Measurements from ENCODE around the gene GOLIM4.
"Not testable (repeated sequence)": the region's sequence is repeated elsewhere in the genome, so short reads cannot be mapped to it uniquely, and the experiment has no call there.

GOLIM4 gene

GRCh38 chr3:168061332-168061996 is 34.3 kb downstream of the GOLIM4 start:
- Histone ChIP-seq H3K9ac (no peak overlapping the region), H3K4me1 (no peaks in the 10 kb centered on the region), H3K79me2 (peaks cover 9% of the 10 kb centered on the region), H3K27ac (no peak overlapping the region), H3K36me3 (ENCODE audit: control insufficient read depth, insufficient read depth, low read length) (no peaks in the 10 kb centered on the region), H3K9me3 (ENCODE audit: control insufficient read depth, low read length) (no peaks in the 10 kb centered on the region), H3K4me2 (ENCODE audit: low read length) (no peak overlapping the region), H2AFZ (no peak overlapping the region), H3K27me3 (ENCODE audit: control insufficient read depth, insufficient read depth, low read length) (no peaks in the 10 kb centered on the region), H3K4me3 (ENCODE audit: low read depth, low read length) (no peak overlapping the region)
- no peak for TF ChIP-seq CTCF (IDR thresholded peaks at IDR 0.05)

- Histone ChIP-seq H3K4me1 (no peaks in the 10 kb centered on the region), H3K4me3 (ENCODE audit: low read depth, low read length) (no peak overlapping the region), H3K9ac (no peak overlapping the region), H3K27me3 (ENCODE audit: control insufficient read depth, insufficient read depth, low read length) (no peaks in the 10 kb centered on the region), H2AFZ (no peak overlapping the region), H3K9me3 (ENCODE audit: control insufficient read depth, low read length) (no peaks in the 10 kb centered on the region), H3K27ac (no peak overlapping the region), H3K79me2 (peaks cover 9% of the 10 kb centered on the region), H3K36me3 (ENCODE audit: control insufficient read depth, insufficient read depth, low read length) (no peaks in the 10 kb centered on the region), H3K4me2 (ENCODE audit: low read length) (no peak overlapping the region)
- no peak for TF ChIP-seq CTCF (IDR thresholded peaks at IDR 0.05)
Observed at GRCh38 chr3:168060317-168060716, 35.4 kb downstream of the GOLIM4 start.

- H3K36me3 ChIP-seq (ENCODE audit: control insufficient read depth, insufficient read depth, low read length), result no peaks in the 10 kb centered on the region
- H3K4me1 ChIP-seq, result no peaks in the 10 kb centered on the region
- H2AFZ ChIP-seq, result no peak overlapping the region
- H3K9ac ChIP-seq, result no peak overlapping the region
- no peak for TF ChIP-seq CTCF (IDR thresholded peaks at IDR 0.05)
- H3K4me2 ChIP-seq (ENCODE audit: low read length), result no peak overlapping the region
- peaks cover 7% of the 10 kb centered on the region for H3K79me2 ChIP-seq
- no peaks in the 10 kb centered on the region for H3K9me3 ChIP-seq (ENCODE audit: control insufficient read depth, low read length)
- H3K27me3 ChIP-seq (ENCODE audit: control insufficient read depth, insufficient read depth, low read length), result no peaks in the 10 kb centered on the region
- no peak overlapping the region for H3K4me3 ChIP-seq (ENCODE audit: low read depth, low read length)
- H3K27ac ChIP-seq, result no peak overlapping the region
Observed at GRCh38 chr3:168058481-168058880, 37.2 kb downstream of the GOLIM4 start.

GRCh38 chr3:168056398-168057230 is 39.1 kb downstream of the GOLIM4 start:
- H3K9me3 ChIP-seq (ENCODE audit: control insufficient read depth, low read length); H2AFZ ChIP-seq; H3K4me3 ChIP-seq (ENCODE audit: low read depth, low read length); H3K27me3 ChIP-seq (ENCODE audit: control insufficient read depth, insufficient read depth, low read length); H3K4me1 ChIP-seq; H3K4me2 ChIP-seq (ENCODE audit: low read length); H3K79me2 ChIP-seq; H3K9ac ChIP-seq; H3K27ac ChIP-seq; H3K36me3 ChIP-seq (ENCODE audit: control insufficient read depth, insufficient read depth, low read length): not testable (repeated sequence)

- Histone ChIP-seq H3K9ac (no peak overlapping the region), H3K9me3 (ENCODE audit: control insufficient read depth, low read length) (no peaks in the 10 kb centered on the region), H3K4me1 (no peaks in the 10 kb centered on the region), H3K36me3 (ENCODE audit: control insufficient read depth, insufficient read depth, low read length) (no peaks in the 10 kb centered on the region), H3K79me2 (peaks cover 2% of the 10 kb centered on the region), H3K27me3 (ENCODE audit: control insufficient read depth, insufficient read depth, low read length) (no peaks in the 10 kb centered on the region), H3K27ac (no peak overlapping the region), H3K4me3 (ENCODE audit: low read depth, low read length) (no peak overlapping the region), H3K4me2 (ENCODE audit: low read length) (no peak overlapping the region), H2AFZ (no peak overlapping the region)
- no peak for TF ChIP-seq CTCF (IDR thresholded peaks at IDR 0.05)
Observed at GRCh38 chr3:168054447-168054846, 41.3 kb downstream of the GOLIM4 start.
